ENCODE data around the gene SLC1A2.

SLC1A2 gene

GRCh38 chr11:35257281-35257680, 162.1 kb downstream of the SLC1A2 start:
- TF ChIP-seq TCF4 (CRISPR knock-in tag; IDR thresholded peaks at IDR 0.05; ENCODE audit: borderline replicate concordance) (no peak), ZNF565 (CRISPR knock-in tag; conservative IDR thresholded peaks at IDR 0.05; ENCODE audit: low read depth) (no peak), BACH2 (CRISPR knock-in tag; IDR thresholded peaks at IDR 0.05; ENCODE audit: borderline replicate concordance) (no peak), ZC3H10 (CRISPR knock-in tag; IDR thresholded peaks at IDR 0.05) (no peak), ZNF70 (CRISPR knock-in tag; IDR thresholded peaks at IDR 0.05) (no peak), ESRRG (CRISPR knock-in tag; IDR thresholded peaks at IDR 0.05) (no peak), TSHZ2 (CRISPR knock-in tag; IDR thresholded peaks at IDR 0.05) (no peak), ZFP30 (CRISPR knock-in tag; IDR thresholded peaks at IDR 0.05) (no peak), ISL1 (CRISPR knock-in tag; IDR thresholded peaks at IDR 0.05) (no peak), TOX (CRISPR knock-in tag; IDR thresholded peaks at IDR 0.05; ENCODE audit: borderline replicate concordance) (no peak), RARB (CRISPR knock-in tag; IDR thresholded peaks at IDR 0.05) (no peak), POU6F1 (CRISPR knock-in tag; IDR thresholded peaks at IDR 0.05; ENCODE audit: borderline replicate concordance, low read depth) (no peak), OSR1 (CRISPR knock-in tag; IDR thresholded peaks at IDR 0.05) (no peak), CREB5 (CRISPR knock-in tag; IDR thresholded peaks at IDR 0.05; ENCODE audit: low read depth) (no peak), PATZ1 (CRISPR knock-in tag; IDR thresholded peaks at IDR 0.05; ENCODE audit: borderline replicate concordance) (no peak), SNAI2 (CRISPR knock-in tag; IDR thresholded peaks at IDR 0.05) (no peak)
- ATAC-seq: no peak

GRCh38 chr11:35256296-35256695, 163.1 kb downstream of the SLC1A2 start:
- TF ChIP-seq OSR1 (CRISPR knock-in tag; IDR thresholded peaks at IDR 0.05): no peak
- no peak for TF ChIP-seq SNAI2 (CRISPR knock-in tag; IDR thresholded peaks at IDR 0.05)
- no peak for TF ChIP-seq CREB5 (CRISPR knock-in tag; IDR thresholded peaks at IDR 0.05; ENCODE audit: low read depth)
- TF ChIP-seq ARNTL (CRISPR knock-in tag; IDR thresholded peaks at IDR 0.05; ENCODE audit: borderline replicate concordance, low read depth): no peak
- TF ChIP-seq POU6F1 (CRISPR knock-in tag; IDR thresholded peaks at IDR 0.05; ENCODE audit: borderline replicate concordance, low read depth): no peak
- no peak for TF ChIP-seq ZC3H10 (CRISPR knock-in tag; IDR thresholded peaks at IDR 0.05)
- no peak for TF ChIP-seq TOX (CRISPR knock-in tag; IDR thresholded peaks at IDR 0.05; ENCODE audit: borderline replicate concordance)
- TF ChIP-seq GLIS3 (CRISPR knock-in tag; IDR thresholded peaks at IDR 0.05): no peak
- TF ChIP-seq ZNF565 (CRISPR knock-in tag; conservative IDR thresholded peaks at IDR 0.05; ENCODE audit: low read depth): no peak
- no peak for TF ChIP-seq ESRRG (CRISPR knock-in tag; IDR thresholded peaks at IDR 0.05)
- TF ChIP-seq PPARA (CRISPR knock-in tag; IDR thresholded peaks at IDR 0.05; ENCODE audit: borderline replicate concordance): no peak
- no peak for TF ChIP-seq TCF4 (CRISPR knock-in tag; IDR thresholded peaks at IDR 0.05; ENCODE audit: borderline replicate concordance)
- TF ChIP-seq PATZ1 (CRISPR knock-in tag; IDR thresholded peaks at IDR 0.05; ENCODE audit: borderline replicate concordance): no peak
- ATAC-seq: no peak

Data from SK-N-SH treated with all-trans-retinoic acid at 6 μM for 48 hours (cell line).